Measurements from ENCODE around the gene COPS8.

DNA sequence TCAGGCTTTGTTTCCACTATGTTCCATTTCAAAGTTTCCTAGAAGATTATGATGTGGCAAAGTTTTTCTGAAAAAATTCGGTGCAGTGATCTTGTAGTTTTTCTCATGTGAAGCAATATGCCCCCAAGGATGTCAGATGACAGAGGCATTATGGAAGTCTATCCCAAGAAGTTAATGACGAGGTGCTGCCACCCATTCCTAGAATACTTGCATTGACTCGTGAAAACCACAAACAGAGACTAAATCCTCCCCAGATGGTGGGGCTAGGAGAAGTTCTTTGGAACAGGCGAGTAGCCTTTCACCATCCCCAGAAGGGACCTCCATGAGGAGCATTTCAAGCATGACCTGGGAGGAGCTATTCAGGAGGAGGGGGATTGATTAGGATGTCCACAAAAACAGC, 40.2 kb upstream of the COPS8 start:
- TF ChIP-seq, protein P1, sequence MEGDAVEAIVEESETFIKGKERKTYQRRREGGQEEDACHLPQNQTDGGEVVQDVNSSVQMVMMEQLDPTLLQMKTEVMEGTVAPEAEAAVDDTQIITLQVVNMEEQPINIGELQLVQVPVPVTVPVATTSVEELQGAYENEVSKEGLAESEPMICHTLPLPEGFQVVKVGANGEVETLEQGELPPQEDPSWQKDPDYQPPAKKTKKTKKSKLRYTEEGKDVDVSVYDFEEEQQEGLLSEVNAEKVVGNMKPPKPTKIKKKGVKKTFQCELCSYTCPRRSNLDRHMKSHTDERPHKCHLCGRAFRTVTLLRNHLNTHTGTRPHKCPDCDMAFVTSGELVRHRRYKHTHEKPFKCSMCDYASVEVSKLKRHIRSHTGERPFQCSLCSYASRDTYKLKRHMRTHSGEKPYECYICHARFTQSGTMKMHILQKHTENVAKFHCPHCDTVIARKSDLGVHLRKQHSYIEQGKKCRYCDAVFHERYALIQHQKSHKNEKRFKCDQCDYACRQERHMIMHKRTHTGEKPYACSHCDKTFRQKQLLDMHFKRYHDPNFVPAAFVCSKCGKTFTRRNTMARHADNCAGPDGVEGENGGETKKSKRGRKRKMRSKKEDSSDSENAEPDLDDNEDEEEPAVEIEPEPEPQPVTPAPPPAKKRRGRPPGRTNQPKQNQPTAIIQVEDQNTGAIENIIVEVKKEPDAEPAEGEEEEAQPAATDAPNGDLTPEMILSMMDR (conservative IDR thresholded peaks at IDR 0.05 in 1 of 2, IDR thresholded peaks at IDR 0.05 in 1 of 2; ENCODE audit: low read depth in 1 of 2, low read length in 2 of 2): no peak
- TF ChIP-seq EZH2 (IDR thresholded peaks at IDR 0.05; ENCODE audit: low read length, missing control alignments): no peak
